Measurements from ENCODE around the gene WFDC9.

DNA sequence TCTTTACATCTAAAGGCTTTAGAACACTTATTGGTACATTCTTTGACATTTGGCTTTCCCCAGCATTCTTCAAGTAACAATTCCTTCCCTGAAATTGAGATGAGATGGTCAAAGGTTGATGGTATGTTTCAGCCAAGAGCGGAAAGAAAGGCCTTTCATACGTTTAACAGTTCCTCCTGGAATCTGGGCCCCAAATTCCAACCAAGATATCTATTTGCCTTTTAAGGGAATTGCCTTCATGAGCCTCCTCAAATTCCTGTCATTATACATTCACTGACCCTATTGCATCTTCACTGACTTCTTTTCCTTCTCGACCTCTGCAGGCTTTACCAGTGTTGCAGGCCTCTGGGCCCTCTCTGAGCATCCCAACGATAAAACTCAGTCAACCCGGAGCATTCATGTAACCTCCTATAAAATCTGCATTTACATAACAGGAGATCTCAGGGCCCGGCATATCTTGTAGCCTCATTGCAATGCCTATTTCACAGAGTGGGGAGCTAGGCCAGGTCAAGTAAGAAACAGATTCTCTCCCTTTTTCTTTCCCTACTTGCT, 18.3 kb upstream of the WFDC9 start:
- no peak for TF ChIP-seq POLR2A (IDR thresholded peaks at IDR 0.05)
- TF ChIP-seq, protein P1, sequence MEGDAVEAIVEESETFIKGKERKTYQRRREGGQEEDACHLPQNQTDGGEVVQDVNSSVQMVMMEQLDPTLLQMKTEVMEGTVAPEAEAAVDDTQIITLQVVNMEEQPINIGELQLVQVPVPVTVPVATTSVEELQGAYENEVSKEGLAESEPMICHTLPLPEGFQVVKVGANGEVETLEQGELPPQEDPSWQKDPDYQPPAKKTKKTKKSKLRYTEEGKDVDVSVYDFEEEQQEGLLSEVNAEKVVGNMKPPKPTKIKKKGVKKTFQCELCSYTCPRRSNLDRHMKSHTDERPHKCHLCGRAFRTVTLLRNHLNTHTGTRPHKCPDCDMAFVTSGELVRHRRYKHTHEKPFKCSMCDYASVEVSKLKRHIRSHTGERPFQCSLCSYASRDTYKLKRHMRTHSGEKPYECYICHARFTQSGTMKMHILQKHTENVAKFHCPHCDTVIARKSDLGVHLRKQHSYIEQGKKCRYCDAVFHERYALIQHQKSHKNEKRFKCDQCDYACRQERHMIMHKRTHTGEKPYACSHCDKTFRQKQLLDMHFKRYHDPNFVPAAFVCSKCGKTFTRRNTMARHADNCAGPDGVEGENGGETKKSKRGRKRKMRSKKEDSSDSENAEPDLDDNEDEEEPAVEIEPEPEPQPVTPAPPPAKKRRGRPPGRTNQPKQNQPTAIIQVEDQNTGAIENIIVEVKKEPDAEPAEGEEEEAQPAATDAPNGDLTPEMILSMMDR (IDR thresholded peaks at IDR 0.05): no peak
